Uterus (tissue), 2 donors: ENCODE results near the gene EGFLAM.
"Not testable (repeated sequence)": the region's sequence is repeated elsewhere in the genome, so short reads cannot be mapped to it uniquely, and the experiment has no call there.

ENCODE experiments used
- CTCF ChIP-seq, 4 experiments: fragments of 200-600 bp in 2 of 4; fragments of 450-650 bp in 2 of 4; sonication (generic) in 2 of 4; IDR thresholded peaks; one replicate each; pipeline ENCODE4 v1.5.1; 2016 to 2019; ENCODE audit warnings: antibody characterized with exemption in 4 of 4, mild to moderate bottlenecking in 2 of 4, moderate library complexity in 1 of 4
- POLR2A ChIP-seq, 2 donors: fragments of 450-650 bp; IDR thresholded peaks; one replicate each; pipeline ENCODE4 v1.6.1; 2016; ENCODE audit warnings: antibody characterized with exemption in 2 of 2, mild to moderate bottlenecking in 1 of 2, moderate library complexity in 1 of 2

GRCh38 chr5:38415772-38416171, 157.4 kb downstream of the EGFLAM start:
- TF ChIP-seq CTCF, POLR2A (IDR thresholded peaks at IDR 0.05): not testable (repeated sequence)
